Testis (tissue), 3 donors: ENCODE measurements around the gene C1QTNF5. TPM values are rescaled to one million over a fixed set of nuclear protein-coding genes. Genes with fewer than 3 reads are reported as not detected.

Experiments
- DNase-seq: peaks from one replicate; pipeline ENCODE4 v3.0.0-alpha.2; 2019
- H3K27ac ChIP-seq, 2 donors: fragments of 200-600 bp; sonication (generic); one replicate each; pipeline ENCODE4 v1.5.1; 2019
- H3K27me3 ChIP-seq: fragments of 200-600 bp; sonication (generic); one replicate; pipeline ENCODE4 v1.5.1; 2019
- H3K36me3 ChIP-seq: fragments of 200-600 bp; sonication (generic); one replicate; pipeline ENCODE4 v1.5.1; 2017; ENCODE audit warnings: low read depth; ENCODE audit errors: missing control alignments
- H3K4me1 ChIP-seq: fragments of 200-600 bp; sonication (generic); one replicate; pipeline ENCODE4 v1.5.1; 2019
- H3K4me3 ChIP-seq, 2 donors: fragments of 200-600 bp; sonication (generic); one replicate each; pipeline ENCODE4 v1.5.1; 2017 to 2019
- H3K9me3 ChIP-seq: fragments of 200-600 bp; sonication (generic); one replicate; pipeline ENCODE4 v1.5.1; 2017
- CTCF ChIP-seq, 3 experiments: fragments of 450-650 bp in 2 of 3; fragments of 200-600 bp in 1 of 3; sonication (generic) in 1 of 3; IDR thresholded peaks; one replicate each; pipeline ENCODE4 v1.5.1; 2016 to 2019; ENCODE audit warnings: antibody characterized with exemption in 3 of 3, mild to moderate bottlenecking in 2 of 3, moderate library complexity in 1 of 3
- POLR2A ChIP-seq: fragments of 450-650 bp; IDR thresholded peaks from one replicate; pipeline ENCODE4 v1.6.1; 2017; ENCODE audit warnings: antibody characterized with exemption, mild to moderate bottlenecking, moderate library complexity
- WGBS, 2 donors: methylation state at CpG; one replicate each; pipeline ENCODE4 v1.1.5; 2018; 5-methylcytosine and 5-hydroxymethylcytosine counted together
- intact Hi-C: fragments of 100-400 bp; cut with DNase I; formaldehyde crosslinking; loops from one replicate; pipeline ENCODE4 v1.15.1; 2023; ENCODE audit warnings: low total_unique reads
- polyA plus RNA-seq: library from polyadenylated mRNA; stranded (reverse); fragments of 350-450 nt; fragmentation: Illumina TruSeq; extraction: RNeasy Lipid Tissue Mini Kit (QIAGEN cat#74804); gene quantifications from one replicate; pipeline ENCODE4 v1.2.3, GENCODE V29; 2014; ENCODE audit warnings: low read depth, low replicate concordance; ENCODE audit not compliant: insufficient read depth
- total RNA-seq, 2 donors: library from RNA; depleted of rRNA; stranded (reverse); fragments of >200 nt; gene quantifications; one replicate each; pipeline ENCODE4 v1.2.3, GENCODE V29; 2016

C1QTNF5 gene
- total and polyA plus RNA-seq, 3 donors from 2014 or later, result 4.7 to 12.6 (median 5.3) TPM

GRCh38 chr11:119320776-119321524, 19.7 kb downstream of the C1QTNF5 start:
- 0 to 5% methylated on average over 4 to 21 of the region's 60 CpGs for WGBS, 2 donors
- intact Hi-C loops, result loop anchor here (5.0 kb wide), 1 partner anchor 114 kb away; the partner anchor contains the start of gene CBL
- H3K27ac ChIP-seq, result peak overlapping the region; percentile 61 to 80
- peak overlapping the region; percentile 42 to 63 for H3K4me3 ChIP-seq
- peaks cover 33% of the 10 kb centered on the region for H3K4me1 ChIP-seq
- no peak for DNase-seq
- no peaks in the 10 kb centered on the region for H3K9me3 ChIP-seq
- no peaks in the 10 kb centered on the region for H3K27me3 ChIP-seq
- no peaks in the 10 kb centered on the region for H3K36me3 ChIP-seq
- no peak for TF ChIP-seq CTCF (IDR thresholded peaks at IDR 0.05)
- TF ChIP-seq POLR2A, result no peak

- no peaks in the 10 kb centered on the region for H3K36me3 ChIP-seq
- intact Hi-C loops, result loop anchor here (5.0 kb wide), 1 partner anchor 113 kb away; the partner anchor contains the start of gene CBL
- H3K4me1 ChIP-seq, result peaks cover 40% of the 10 kb centered on the region
- TF ChIP-seq POLR2A, result no peak
- TF ChIP-seq CTCF (IDR thresholded peaks at IDR 0.05), result no peak
- peak overlapping the region; percentile 61 to 80 for H3K27ac ChIP-seq
- no peaks in the 10 kb centered on the region for H3K9me3 ChIP-seq
- H3K4me3 ChIP-seq, result peak overlapping the region; percentile 42 to 63
- 33 to 37% methylated on average over 14 to 17 of the region's 17 CpGs for WGBS, 2 donors
- no peak for DNase-seq
- no peaks in the 10 kb centered on the region for H3K27me3 ChIP-seq
Observed at GRCh38 chr11:119320240-119320775, 20.4 kb downstream of the C1QTNF5 start.

GRCh38 chr11:119319700-119320239, 20.9 kb downstream of the C1QTNF5 start:
- intact Hi-C loops, result loop anchor here (5.0 kb wide), 1 partner anchor 112 kb away; the partner anchor contains the start of gene CBL
- H3K4me3 ChIP-seq, result no peak overlapping the region
- H3K9me3 ChIP-seq, result no peaks in the 10 kb centered on the region
- H3K27me3 ChIP-seq, result no peaks in the 10 kb centered on the region
- H3K4me1 ChIP-seq, result peaks cover 42% of the 10 kb centered on the region
- peak overlapping the region; percentile 61 to 80 for H3K27ac ChIP-seq
- 51 to 70% methylated on average over 11 of the region's 11 CpGs for WGBS, 2 donors
- no peak for DNase-seq
- H3K36me3 ChIP-seq, result no peaks in the 10 kb centered on the region
- TF ChIP-seq POLR2A (no peak), CTCF (IDR thresholded peaks at IDR 0.05) (no peak)

GRCh38 chr11:119319136-119319699, 21.5 kb downstream of the C1QTNF5 start:
- intact Hi-C loops, result no loop called here
- DNase-seq, result no peak
- peaks cover 42% of the 10 kb centered on the region for H3K4me1 ChIP-seq

More at GRCh38 chr11:119319136-119319699, 21.5 kb downstream of the C1QTNF5 start:
- Histone ChIP-seq H3K4me3 (no peak overlapping the region), H3K27ac (peak overlapping the region in 1 of 2 donors; percentile 45), H3K9me3 (no peaks in the 10 kb centered on the region), H3K36me3 (no peaks in the 10 kb centered on the region), H3K27me3 (no peaks in the 10 kb centered on the region)
- TF ChIP-seq CTCF (IDR thresholded peaks at IDR 0.05) (no peak), POLR2A (no peak)
- 84 to 95% methylated on average over 4 to 8 of the region's 8 CpGs for WGBS, 2 donors
